Hepatocyte (in vitro differentiated cells): ENCODE results near the gene NDRG2. TPM values are rescaled to one million over a fixed set of nuclear protein-coding genes. Genes with fewer than 3 reads are reported as not detected.

ENCODE experiments used
- DNase-seq: peaks from one replicate; pipeline ENCODE4 v3.0.0-alpha.2; 2016; ENCODE audit warnings: low spot score
- H2AFZ ChIP-seq: fragments of 200-600 bp; sonication (generic); 2 replicates; pipeline ENCODE4 v1.6.0; 2016; ENCODE audit warnings: antibody characterized with exemption, mild to moderate bottlenecking
- H3K27ac ChIP-seq: fragments of 200-600 bp; sonication (generic); 2 replicates; pipeline ENCODE4 v1.5.1; 2016; ENCODE audit warnings: mild to moderate bottlenecking
- H3K27me3 ChIP-seq: fragments of 200-600 bp; sonication (generic); 2 replicates; pipeline ENCODE4 v1.6.1; 2016
- H3K36me3 ChIP-seq: fragments of 200-600 bp; sonication (generic); replicated peaks from 2 replicates; pipeline ENCODE4 v1.5.1; 2016; ENCODE audit warnings: low read depth; ENCODE audit not compliant: insufficient read depth
- H3K4me1 ChIP-seq: fragments of 200-600 bp; sonication (generic); 2 replicates; pipeline ENCODE4 v1.5.1; 2016; ENCODE audit warnings: mild to moderate bottlenecking, moderate library complexity; ENCODE audit not compliant: insufficient read depth
- H3K4me2 ChIP-seq: fragments of 200-600 bp; sonication (generic); 2 replicates; pipeline ENCODE4 v1.6.0; 2016
- H3K4me3 ChIP-seq: fragments of 200-600 bp; sonication (generic); 2 replicates; pipeline ENCODE4 v1.5.1; 2016; ENCODE audit warnings: mild to moderate bottlenecking
- H3K79me2 ChIP-seq: fragments of 200-600 bp; sonication (generic); 2 replicates; pipeline ENCODE4 v1.6.0; 2017; ENCODE audit warnings: mild to moderate bottlenecking
- H3K9me2 ChIP-seq: fragments of 200-600 bp; sonication (generic); replicated peaks from 2 replicates; pipeline ENCODE4 v1.6.0; 2017; ENCODE audit warnings: mild to moderate bottlenecking; ENCODE audit not compliant: insufficient read depth
- H3K9me3 ChIP-seq: fragments of 200-600 bp; sonication (generic); 2 replicates; pipeline ENCODE4 v1.5.1; 2016; ENCODE audit warnings: low read depth, mild to moderate bottlenecking
- H4K20me1 ChIP-seq: fragments of 200-600 bp; sonication (generic); 2 replicates; pipeline ENCODE4 v1.6.0; 2016; ENCODE audit warnings: mild to moderate bottlenecking; ENCODE audit not compliant: insufficient read depth, poor library complexity, severe bottlenecking
- EZH2 ChIP-seq: fragments of 200-600 bp; sonication (generic); IDR thresholded peaks from 2 replicates; pipeline ENCODE4 v1.6.1; 2016; ENCODE audit warnings: antibody characterized with exemption, mild to moderate bottlenecking, borderline replicate concordance
- EZH2phosphoT487 ChIP-seq: fragments of 200-600 bp; sonication (generic); IDR thresholded peaks from one replicate; pipeline ENCODE4 v1.6.1; 2018; ENCODE audit warnings: antibody characterized with exemption, mild to moderate bottlenecking, low read depth, moderate library complexity; ENCODE audit not compliant: unreplicated experiment, severe bottlenecking
- WGBS: methylation state at CpG from one replicate; pipeline ENCODE4 v1.1.6; 2016; ENCODE audit warnings: low lambda C conversion rate; ENCODE audit errors: missing lambda C conversion rate; 5-methylcytosine and 5-hydroxymethylcytosine counted together
- polyA plus RNA-seq: library from polyadenylated mRNA; unstranded; fragments of >200 nt; fragmentation: Nextera tagmentation; extraction: Ambion mirVana; gene quantifications from 2 replicates; pipeline ENCODE4 v1.2.1, GENCODE V29; 2016
- total RNA-seq: library from RNA; depleted of rRNA; stranded (reverse); fragments of >200 nt; gene quantifications from 2 replicates; pipeline ENCODE4 v1.2.3, GENCODE V29; 2014
- TF ChIP-seq, protein P1 (sequence below): fragments of 200-600 bp; sonication (generic); IDR thresholded peaks from 2 replicates; pipeline ENCODE4 v1.5.1; 2016; ENCODE audit warnings: antibody characterized with exemption, mild to moderate bottlenecking; ENCODE audit not compliant: poor library complexity

NDRG2 gene
- total and polyA plus RNA-seq, 2 experiments from 2014 or later = 92.0 to 108 TPM

DNA sequence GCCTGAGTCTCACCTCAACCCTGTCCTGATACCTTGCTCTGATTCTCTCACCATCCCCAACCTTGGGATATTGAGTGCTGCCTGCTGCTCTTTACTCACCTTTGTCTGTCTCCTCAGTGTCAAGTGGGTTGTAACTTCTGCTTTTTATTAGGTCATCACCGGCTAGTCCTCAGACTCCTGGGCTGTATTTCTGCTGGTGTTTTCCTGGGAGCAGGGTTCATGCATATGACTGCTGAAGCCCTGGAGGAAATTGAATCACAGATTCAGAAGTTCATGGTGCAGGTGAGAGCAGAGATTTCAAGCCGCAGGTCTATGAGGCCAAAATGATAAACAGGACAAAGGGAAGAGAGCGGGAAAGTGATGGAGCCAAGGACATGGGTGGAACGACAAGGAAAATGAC lies 25.3 kb downstream of the NDRG2 start:
- H3K9me2 ChIP-seq = no peaks in the 10 kb centered on the region
- H3K4me2 ChIP-seq = peak overlapping the region; percentile 48
- peaks cover 14% of the 10 kb centered on the region for H3K36me3 ChIP-seq
- no peak overlapping the region for H3K4me3 ChIP-seq
- H3K4me1 ChIP-seq = peaks cover 31% of the 10 kb centered on the region
- 67% methylated on average over 4 of the region's 4 CpGs for WGBS
- no peak overlapping the region for H2AFZ ChIP-seq
- no peak for DNase-seq
- H3K27ac ChIP-seq = peak overlapping the region; percentile 6
- TF ChIP-seq, protein P1, sequence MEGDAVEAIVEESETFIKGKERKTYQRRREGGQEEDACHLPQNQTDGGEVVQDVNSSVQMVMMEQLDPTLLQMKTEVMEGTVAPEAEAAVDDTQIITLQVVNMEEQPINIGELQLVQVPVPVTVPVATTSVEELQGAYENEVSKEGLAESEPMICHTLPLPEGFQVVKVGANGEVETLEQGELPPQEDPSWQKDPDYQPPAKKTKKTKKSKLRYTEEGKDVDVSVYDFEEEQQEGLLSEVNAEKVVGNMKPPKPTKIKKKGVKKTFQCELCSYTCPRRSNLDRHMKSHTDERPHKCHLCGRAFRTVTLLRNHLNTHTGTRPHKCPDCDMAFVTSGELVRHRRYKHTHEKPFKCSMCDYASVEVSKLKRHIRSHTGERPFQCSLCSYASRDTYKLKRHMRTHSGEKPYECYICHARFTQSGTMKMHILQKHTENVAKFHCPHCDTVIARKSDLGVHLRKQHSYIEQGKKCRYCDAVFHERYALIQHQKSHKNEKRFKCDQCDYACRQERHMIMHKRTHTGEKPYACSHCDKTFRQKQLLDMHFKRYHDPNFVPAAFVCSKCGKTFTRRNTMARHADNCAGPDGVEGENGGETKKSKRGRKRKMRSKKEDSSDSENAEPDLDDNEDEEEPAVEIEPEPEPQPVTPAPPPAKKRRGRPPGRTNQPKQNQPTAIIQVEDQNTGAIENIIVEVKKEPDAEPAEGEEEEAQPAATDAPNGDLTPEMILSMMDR = no peak
- TF ChIP-seq EZH2 (no peak), EZH2phosphoT487 (no peak)
- no peaks in the 10 kb centered on the region for H4K20me1 ChIP-seq
- no peaks in the 10 kb centered on the region for H3K27me3 ChIP-seq
- no peaks in the 10 kb centered on the region for H3K79me2 ChIP-seq
- no peaks in the 10 kb centered on the region for H3K9me3 ChIP-seq

DNA sequence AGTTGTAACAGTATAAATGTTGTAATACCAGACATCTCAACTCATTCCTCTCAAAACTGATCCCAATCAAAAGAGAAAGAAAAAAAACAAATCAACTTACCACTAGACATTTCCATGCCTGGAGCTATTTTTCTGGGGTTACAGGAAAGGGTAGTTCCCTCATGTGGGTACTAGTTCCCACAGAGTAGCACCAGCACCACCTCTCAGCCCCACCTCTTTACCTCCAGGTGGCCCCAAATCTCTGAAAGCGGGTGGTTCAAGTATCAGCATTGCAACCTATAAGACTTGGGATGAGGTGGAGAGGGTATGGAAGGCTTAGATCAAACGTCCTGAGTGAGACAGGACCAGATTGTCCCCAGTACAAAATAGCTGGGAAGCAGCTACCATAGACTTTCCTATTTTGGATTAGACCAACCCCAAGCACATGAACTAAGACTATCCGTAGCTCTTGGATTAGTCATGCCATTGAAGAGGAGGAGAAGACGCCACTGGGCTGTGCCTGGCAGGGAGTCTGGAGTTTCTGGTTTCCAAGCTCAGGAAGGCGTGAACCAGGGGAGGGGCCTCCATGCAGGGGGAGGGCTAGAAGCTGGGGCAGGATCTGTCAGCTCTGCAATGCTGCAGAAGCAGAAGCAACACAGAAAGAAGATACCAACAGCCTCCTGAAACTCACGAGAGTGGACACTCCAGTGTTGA lies 26.0 kb downstream of the NDRG2 start, which contains the start of gene SLC39A2:
SLC39A2 (plus strand) TSS at position 620 of the 693 bp plus-strand sequence. CDS start 154 bp downstream, outside the sequence.
- H3K79me2 ChIP-seq = no peaks in the 10 kb centered on the region
- peaks cover 14% of the 10 kb centered on the region for H3K36me3 ChIP-seq
- DNase-seq = peak; percentile 67
- H3K4me1 ChIP-seq = peaks cover 31% of the 10 kb centered on the region
- H3K27ac ChIP-seq = peak within 1 kb of the TSS; percentile 78
- no peaks in the 10 kb centered on the region for H4K20me1 ChIP-seq
- no peaks in the 10 kb centered on the region for H3K9me2 ChIP-seq
- peak within 1 kb of the TSS; percentile 48 for H3K4me2 ChIP-seq
- no peak for TF ChIP-seq EZH2
- TF ChIP-seq, protein P1 = no peak
- TF ChIP-seq EZH2phosphoT487 = no peak
- WGBS = 28% methylated on average over 6 of the region's 6 CpGs
- no peak within 1 kb of the TSS for H2AFZ ChIP-seq
- H3K4me3 ChIP-seq = no peak within 1 kb of the TSS
- H3K27me3 ChIP-seq = no peaks in the 10 kb centered on the region
- no peaks in the 10 kb centered on the region for H3K9me3 ChIP-seq

DNA sequence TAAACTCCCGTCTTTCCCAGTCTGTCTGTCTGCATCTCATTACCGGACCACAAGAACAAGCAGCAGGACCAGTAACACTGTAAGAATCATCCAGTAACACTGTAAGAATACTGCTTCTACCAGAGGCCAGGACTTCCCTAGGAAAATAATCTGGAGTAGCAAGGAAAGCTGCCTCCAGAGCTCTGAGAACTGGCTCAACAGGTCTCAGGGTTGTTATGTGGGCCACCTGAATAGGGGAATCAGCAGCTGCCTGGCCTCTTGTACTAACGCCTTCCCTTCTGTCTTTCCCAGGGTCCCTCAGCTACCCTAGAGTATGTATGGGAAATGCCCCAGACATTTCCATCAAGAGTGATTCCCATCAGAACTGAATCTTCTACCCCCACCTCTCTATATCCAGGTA lies 26.7 kb downstream of the NDRG2 start:
- H3K79me2 ChIP-seq = peaks cover under 1% of the 10 kb centered on the region
- no peaks in the 10 kb centered on the region for H3K9me2 ChIP-seq
- H3K36me3 ChIP-seq = peaks cover 14% of the 10 kb centered on the region
- TF ChIP-seq EZH2 (no peak), EZH2phosphoT487 (no peak)
- TF ChIP-seq, protein P1 = no peak
- no peaks in the 10 kb centered on the region for H3K27me3 ChIP-seq
- H3K27ac ChIP-seq = peak overlapping the region; percentile 78
- H3K9me3 ChIP-seq = no peaks in the 10 kb centered on the region
- WGBS = 33% methylated on average over 3 of the region's 3 CpGs
- peaks cover 27% of the 10 kb centered on the region for H3K4me1 ChIP-seq
- no peaks in the 10 kb centered on the region for H4K20me1 ChIP-seq
- H3K4me3 ChIP-seq = no peak overlapping the region
- peak overlapping the region; percentile 48 for H3K4me2 ChIP-seq
- H2AFZ ChIP-seq = no peak overlapping the region
- DNase-seq = no peak
